Tibial nerve (tissue), 4 donors: ENCODE data around the gene GNB1L.

ENCODE experiments used
- CTCF ChIP-seq, 5 experiments: fragments of 200-600 bp in 3 of 5; fragments of 450-650 bp in 2 of 5; sonication (generic) in 3 of 5; IDR thresholded peaks; one replicate each; pipeline ENCODE4 v1.5.1; 2016 to 2019; ENCODE audit warnings: antibody characterized with exemption in 5 of 5, mild to moderate bottlenecking in 3 of 5, moderate library complexity in 2 of 5
- EP300 ChIP-seq, 2 donors: sonication (generic); formaldehyde crosslinking; IDR thresholded peaks; one replicate each; pipeline ENCODE4 v1.6.1; 2017; ENCODE audit warnings: antibody characterized with exemption in 2 of 2, mild to moderate bottlenecking in 1 of 2
- POLR2A ChIP-seq, 2 donors: fragments of 450-650 bp; IDR thresholded peaks; one replicate each; pipeline ENCODE4 v1.6.1; 2017; ENCODE audit warnings: antibody characterized with exemption in 2 of 2, mild to moderate bottlenecking in 2 of 2, moderate library complexity in 2 of 2

- no peak for TF ChIP-seq POLR2A (IDR thresholded peaks at IDR 0.05)
- TF ChIP-seq CTCF (IDR thresholded peaks at IDR 0.05), result no peak
- no peak for TF ChIP-seq EP300 (IDR thresholded peaks at IDR 0.05)
Measured at GRCh38 chr22:19779685-19780268, 74.9 kb downstream of the GNB1L start.
